ENCODE data around the gene GTF3A. TPM values are rescaled to one million over a fixed set of nuclear protein-coding genes. Genes with fewer than 3 reads are reported as not detected.

GTF3A gene
- total and polyA plus RNA-seq, 2 of the 8 experiments (the other 6 are each of a cell fraction or from before 2014, with no cell fraction given): 41.6 to 96.5 TPM

DNA sequence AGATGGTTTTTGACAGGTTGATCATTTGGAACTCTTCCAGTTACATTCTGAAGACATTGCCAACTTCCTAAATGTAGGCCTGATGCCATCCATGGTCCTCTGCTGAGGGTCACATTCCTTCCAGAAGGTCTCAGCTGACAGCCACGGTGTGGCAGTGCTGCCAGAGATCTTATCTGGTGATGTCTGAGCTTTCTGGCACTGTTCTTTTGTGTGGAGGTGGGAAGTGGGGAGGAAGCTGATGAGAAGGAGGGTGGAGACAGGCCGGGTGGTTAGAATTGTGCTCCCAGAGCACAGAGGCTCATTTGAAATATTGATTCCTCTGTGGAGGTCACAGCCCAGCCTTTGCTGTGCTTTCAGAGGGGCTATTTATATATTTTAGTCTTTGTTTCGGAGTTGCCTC is 42.1 kb downstream of the GTF3A start (continued):
- TF ChIP-seq TAF7 (optimal IDR thresholded peaks at IDR 0.05; ENCODE audit: borderline replicate concordance, low read depth, low read length) (no peak), CREB1 (IDR thresholded peaks at IDR 0.05) (no peak)
